Adrenal gland (tissue), 12 donors: ENCODE measurements around the gene CLEC7A. TPM values are rescaled to one million over a fixed set of nuclear protein-coding genes. Genes with fewer than 3 reads are reported as not detected.

Experiments
- DNase-seq, 7 donors: peaks; one replicate each; pipeline ENCODE4 v3.0.0-alpha.2; 2019 to 2020
- H3K27ac ChIP-seq, 5 donors: fragments of 200-600 bp; sonication (generic) in 4 of 5; 1 replicate in 3 of 5; 2 replicates in 2 of 5; pipeline versions ENCODE4 v1.5.1 to v1.8.0; 2016 to 2020; ENCODE audit warnings: mild to moderate bottlenecking in 1 of 5
- H3K27me3 ChIP-seq: fragments of 200-600 bp; 2 replicates; pipeline ENCODE4 v1.8.0; 2021
- H3K36me3 ChIP-seq, 2 donors: fragments of 200-600 bp; replicated peaks in 1 of 2; 1 replicate in 1 of 2; 2 replicates in 1 of 2; pipeline versions ENCODE4 v1.5.1 to v1.8.0; 2018 to 2022
- H3K4me1 ChIP-seq, 2 donors: fragments of 200-600 bp; replicated peaks in 1 of 2; 1 replicate in 1 of 2; 2 replicates in 1 of 2; pipeline versions ENCODE4 v1.5.1 to v1.8.0; 2018 to 2021
- H3K4me3 ChIP-seq, 4 donors: fragments of 200-600 bp; sonication (generic) in 3 of 4; one replicate each; pipeline ENCODE4 v1.5.1; 2016 to 2018
- H3K9me3 ChIP-seq, 3 donors: fragments of 200-600 bp; sonication (generic) in 1 of 3; replicated peaks in 1 of 3; 1 replicate in 2 of 3; 2 replicates in 1 of 3; pipeline versions ENCODE4 v1.5.1 to v1.8.0; 2016 to 2021
- CTCF ChIP-seq, 6 experiments: fragments of 450-650 bp in 4 of 6; fragments of 200-600 bp in 2 of 6; sonication (generic) in 1 of 6; IDR thresholded peaks; 1 replicate in 5 of 6; 2 replicates in 1 of 6; pipeline versions ENCODE4 v1.5.1 to v1.8.0; 2016 to 2021; ENCODE audit warnings: antibody characterized with exemption in 6 of 6, mild to moderate bottlenecking in 2 of 6, moderate library complexity in 1 of 6
- POLR2A ChIP-seq, 2 donors: fragments of 450-650 bp; IDR thresholded peaks; one replicate each; pipeline ENCODE4 v1.6.1; 2017; ENCODE audit warnings: antibody characterized with exemption in 2 of 2, mild to moderate bottlenecking in 2 of 2, moderate library complexity in 1 of 2
- WGBS, 4 donors: extraction: QIAGEN DNeasy Blood & Tissue Kit in 2 of 4; methylation state at CpG; one replicate each; pipeline versions ENCODE4 v1.1.5 to v1.1.7; 2013 to 2017; 5-methylcytosine and 5-hydroxymethylcytosine counted together
- intact Hi-C, 2 donors: fragments of 100-400 bp; cut with DNase I; formaldehyde crosslinking; loops; one replicate each; pipeline versions ENCODE4 v1.14.1 to v1.15.0; 2022 to 2023
- polyA plus RNA-seq, 3 donors: library from polyadenylated mRNA; stranded (reverse); fragments of 200-250 nt in 2 of 3; fragments of 350-450 nt in 1 of 3; fragmentation: Illumina TruSeq in 1 of 3; extraction: RNeasy Lipid Tissue Mini Kit (QIAGEN cat#74804) in 1 of 3; gene quantifications; one replicate each; pipeline ENCODE4 v1.2.3, GENCODE V29; 2013 to 2014
- total RNA-seq, 9 donors: library from RNA; depleted of rRNA in 4 of 9; stranded (reverse); fragments of >200 nt in 4 of 9; fragments of 120-200 nt in 1 of 9; fragmentation: NEBNext Ultra II Directional in 1 of 9; extraction: Animal tissue kit (Norgen Biotek cat#: 25700) in 1 of 9; gene quantifications; one replicate each; pipeline versions ENCODE4 v1.1.0 to v1.2.4, GENCODE V29; 2013 to 2023
- donor health status: healthy with polysubstance abuse.
- donor health status: Bipolar disorder and iron deficiency.
- donor health status: DM: yes; HTN: yes; CAD: no.
- donor health status: DM: no; HTN: no; CAD: no.
- donor health status: DM: no; HTN: no; CAD: no.
- donor health status: DM: yes; HTN: yes; CAD: no.

CLEC7A gene
- total and polyA plus RNA-seq, 12 donors: 3.3 to 23.6 (median 7.4) TPM

GRCh38 chr12:10121278-10121677 lies 8.7 kb downstream of the CLEC7A start:
- Histone ChIP-seq H3K4me3 (no peak overlapping the region), H3K36me3 (no peaks in the 10 kb centered on the region), H3K27me3 (no peaks in the 10 kb centered on the region), H3K9me3 (no peaks in the 10 kb centered on the region), H3K27ac (peak overlapping the region in 1 of 5 donors; percentile 45), H3K4me1 (no peaks in the 10 kb centered on the region)
- intact Hi-C loops: no loop called here
- no peak for TF ChIP-seq CTCF (IDR thresholded peaks at IDR 0.05)
- TF ChIP-seq POLR2A (IDR thresholded peaks at IDR 0.05): no peak
- DNase-seq: no peak
- 62 to 68% (median 66%) methylated on average over 7 of the region's 7 CpGs for WGBS, 4 donors

GRCh38 chr12:10119066-10119465 lies 10.9 kb downstream of the CLEC7A start:
- DNase-seq: no peak
- no peak overlapping the region for H3K27ac ChIP-seq
- no peak overlapping the region for H3K4me3 ChIP-seq
- H3K9me3 ChIP-seq: no peaks in the 10 kb centered on the region
- H3K27me3 ChIP-seq: no peaks in the 10 kb centered on the region
- WGBS, 4 donors: 54 to 69% (median 58%) methylated on average over 3 of the region's 3 CpGs
- intact Hi-C loops: no loop called here
- H3K36me3 ChIP-seq: no peaks in the 10 kb centered on the region
- TF ChIP-seq POLR2A (IDR thresholded peaks at IDR 0.05) (no peak), CTCF (IDR thresholded peaks at IDR 0.05) (no peak)
- H3K4me1 ChIP-seq: no peaks in the 10 kb centered on the region

DNA sequence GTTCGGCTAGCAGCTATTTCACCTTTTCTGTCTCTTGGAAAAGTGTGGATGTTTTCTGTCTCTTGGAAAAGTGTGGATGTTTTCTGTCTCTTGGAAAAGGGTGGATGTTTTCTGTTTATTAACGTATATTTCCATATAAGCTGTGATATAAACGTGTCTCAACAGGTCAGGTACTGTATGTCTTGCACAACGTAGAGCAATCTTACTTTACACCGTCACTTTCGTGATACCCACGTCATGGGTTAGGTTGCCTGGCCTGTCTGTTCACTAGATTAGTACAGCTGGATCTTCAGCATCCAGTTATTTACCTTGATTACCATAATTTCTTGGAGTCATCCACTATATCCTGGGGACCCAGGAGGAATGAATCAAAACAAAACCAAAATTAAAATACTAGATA lies 14.1 kb downstream of the CLEC7A start:
- Histone ChIP-seq H3K27me3 (no peaks in the 10 kb centered on the region), H3K9me3 (no peaks in the 10 kb centered on the region), H3K27ac (no peak overlapping the region), H3K4me3 (no peak overlapping the region), H3K36me3 (no peaks in the 10 kb centered on the region), H3K4me1 (no peaks in the 10 kb centered on the region)
- no peak for DNase-seq
- TF ChIP-seq CTCF (IDR thresholded peaks at IDR 0.05): no peak
- no peak for TF ChIP-seq POLR2A (IDR thresholded peaks at IDR 0.05)
- WGBS, 4 donors: 80 to 88% (median 82%) methylated on average over 7 of the region's 7 CpGs
- intact Hi-C loops: no loop called here

DNA sequence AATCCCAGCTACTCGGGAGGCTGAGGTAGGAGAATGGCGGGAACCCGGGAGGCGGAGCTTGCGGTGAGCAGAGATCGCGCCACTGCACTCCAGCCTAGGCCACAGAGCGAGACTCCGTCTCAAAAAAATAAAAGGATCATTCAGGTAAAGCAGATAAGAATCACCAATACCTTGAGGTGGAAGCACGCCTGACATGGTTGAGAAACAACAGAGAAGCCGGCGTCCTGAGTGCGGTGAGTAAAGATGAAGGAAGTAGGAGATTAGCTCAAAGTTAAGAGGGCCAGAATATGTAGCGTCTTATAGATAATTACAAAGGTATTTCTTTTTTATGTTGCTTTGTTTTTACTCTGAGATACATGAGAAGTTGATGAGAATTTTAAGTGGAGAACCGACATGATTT lies 14.7 kb downstream of the CLEC7A start:
- no peak for DNase-seq
- intact Hi-C loops: no loop called here
- Histone ChIP-seq H3K9me3 (no peaks in the 10 kb centered on the region), H3K27me3 (no peaks in the 10 kb centered on the region), H3K4me1 (no peaks in the 10 kb centered on the region), H3K4me3 (no peak overlapping the region), H3K27ac (no peak overlapping the region), H3K36me3 (no peaks in the 10 kb centered on the region)
- WGBS, 4 donors: 77 to 90% (median 87%) methylated on average over 15 of the region's 15 CpGs
- no peak for TF ChIP-seq CTCF (IDR thresholded peaks at IDR 0.05)
- TF ChIP-seq POLR2A (IDR thresholded peaks at IDR 0.05): no peak
